ENCODE results near the gene PAQR5. TPM values are rescaled to one million over a fixed set of nuclear protein-coding genes. Genes with fewer than 3 reads are reported as not detected.

The PAQR5 gene
- total RNA-seq, 1 donor from 2014 or later, result 1.5 TPM

DNA sequence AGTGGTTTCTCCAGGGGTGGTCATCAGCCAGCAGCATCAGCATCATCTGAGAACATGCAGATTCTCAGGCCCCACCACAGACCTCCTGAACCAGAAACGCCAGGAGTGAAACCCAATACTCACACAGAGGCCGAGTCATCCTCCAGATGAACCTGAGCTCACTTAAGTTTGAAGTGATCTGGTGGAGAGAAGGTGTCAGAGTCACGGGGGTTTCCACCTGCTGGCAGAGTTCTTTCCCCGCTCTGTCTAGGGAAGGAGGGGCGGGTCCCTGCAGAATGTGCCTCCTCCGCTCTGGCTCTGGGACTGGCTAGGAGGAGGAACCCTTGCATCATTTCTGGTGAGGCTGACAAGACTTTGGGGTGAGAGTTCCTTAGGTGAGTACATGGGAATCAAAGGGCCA, 102.1 kb downstream of the PAQR5 start:
- peak; percentile 57 for DNase-seq (ENCODE audit: extremely low spot score, unreplicated experiment)
- no peaks in the 10 kb centered on the region for H3K9me3 Mint-ChIP-seq (ENCODE audit: unreplicated experiment)
- TF ChIP-seq, protein P1, sequence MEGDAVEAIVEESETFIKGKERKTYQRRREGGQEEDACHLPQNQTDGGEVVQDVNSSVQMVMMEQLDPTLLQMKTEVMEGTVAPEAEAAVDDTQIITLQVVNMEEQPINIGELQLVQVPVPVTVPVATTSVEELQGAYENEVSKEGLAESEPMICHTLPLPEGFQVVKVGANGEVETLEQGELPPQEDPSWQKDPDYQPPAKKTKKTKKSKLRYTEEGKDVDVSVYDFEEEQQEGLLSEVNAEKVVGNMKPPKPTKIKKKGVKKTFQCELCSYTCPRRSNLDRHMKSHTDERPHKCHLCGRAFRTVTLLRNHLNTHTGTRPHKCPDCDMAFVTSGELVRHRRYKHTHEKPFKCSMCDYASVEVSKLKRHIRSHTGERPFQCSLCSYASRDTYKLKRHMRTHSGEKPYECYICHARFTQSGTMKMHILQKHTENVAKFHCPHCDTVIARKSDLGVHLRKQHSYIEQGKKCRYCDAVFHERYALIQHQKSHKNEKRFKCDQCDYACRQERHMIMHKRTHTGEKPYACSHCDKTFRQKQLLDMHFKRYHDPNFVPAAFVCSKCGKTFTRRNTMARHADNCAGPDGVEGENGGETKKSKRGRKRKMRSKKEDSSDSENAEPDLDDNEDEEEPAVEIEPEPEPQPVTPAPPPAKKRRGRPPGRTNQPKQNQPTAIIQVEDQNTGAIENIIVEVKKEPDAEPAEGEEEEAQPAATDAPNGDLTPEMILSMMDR (IDR thresholded peaks at IDR 0.05), result no peak
- no peaks in the 10 kb centered on the region for H3K36me3 Mint-ChIP-seq (ENCODE audit: unreplicated experiment)
- H3K27ac Mint-ChIP-seq (ENCODE audit: unreplicated experiment), result no peak overlapping the region
- no peaks in the 10 kb centered on the region for H3K27me3 Mint-ChIP-seq (ENCODE audit: unreplicated experiment)
- H3K4me3 Mint-ChIP-seq (ENCODE audit: unreplicated experiment), result no peak overlapping the region
- H3K4me1 Mint-ChIP-seq (ENCODE audit: unreplicated experiment), result peaks cover 16% of the 10 kb centered on the region

DNA sequence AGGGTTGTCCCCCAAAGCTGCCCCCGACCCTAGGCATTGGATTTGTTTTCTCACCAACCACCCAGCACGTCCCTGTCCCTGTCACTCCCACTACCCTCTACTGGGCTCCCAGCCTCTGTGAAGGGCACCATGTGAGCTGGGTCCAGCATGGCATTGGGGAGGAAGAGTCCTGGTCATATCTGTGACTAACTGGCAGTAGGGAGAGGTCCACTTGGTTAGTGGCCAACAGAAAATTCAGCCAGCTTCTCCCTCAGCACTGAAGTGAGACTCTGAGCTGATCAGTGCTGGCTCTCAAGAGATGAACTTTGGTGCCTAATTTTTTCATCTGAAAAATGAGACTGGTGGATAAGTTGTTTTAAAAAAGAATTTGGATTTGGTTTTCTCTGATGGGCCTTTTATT, 104.1 kb downstream of the PAQR5 start:
- TF ChIP-seq, protein P1 (IDR thresholded peaks at IDR 0.05), result no peak
- no peaks in the 10 kb centered on the region for H3K9me3 Mint-ChIP-seq (ENCODE audit: unreplicated experiment)
- H3K27ac Mint-ChIP-seq (ENCODE audit: unreplicated experiment), result no peak overlapping the region
- no peak for DNase-seq (ENCODE audit: extremely low spot score, unreplicated experiment)
- peaks cover 16% of the 10 kb centered on the region for H3K4me1 Mint-ChIP-seq (ENCODE audit: unreplicated experiment)
- no peaks in the 10 kb centered on the region for H3K36me3 Mint-ChIP-seq (ENCODE audit: unreplicated experiment)
- H3K27me3 Mint-ChIP-seq (ENCODE audit: unreplicated experiment), result no peaks in the 10 kb centered on the region
- no peak overlapping the region for H3K4me3 Mint-ChIP-seq (ENCODE audit: unreplicated experiment)

DNA sequence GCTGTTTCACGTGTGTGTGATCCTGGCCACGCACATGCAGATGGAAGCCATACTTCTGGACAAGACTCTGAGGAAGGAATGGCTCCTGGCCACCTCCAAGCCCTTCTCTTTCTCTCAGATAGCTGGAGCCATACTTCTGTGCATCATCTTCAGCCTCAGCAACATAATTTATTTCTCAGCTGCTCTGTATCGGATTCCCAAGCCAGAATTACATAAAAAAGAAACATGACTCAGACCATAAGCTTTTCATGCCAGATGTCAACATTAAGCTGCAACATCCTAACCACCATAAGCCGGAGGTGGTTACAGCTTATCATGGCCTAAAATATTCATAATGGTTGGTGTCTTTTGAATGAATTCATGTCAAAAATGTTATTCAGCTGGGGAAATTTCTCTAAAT, 104.9 kb downstream of the PAQR5 start:
- no peak for DNase-seq (ENCODE audit: extremely low spot score, unreplicated experiment)
- TF ChIP-seq, protein P1 (IDR thresholded peaks at IDR 0.05), result no peak

DNA sequence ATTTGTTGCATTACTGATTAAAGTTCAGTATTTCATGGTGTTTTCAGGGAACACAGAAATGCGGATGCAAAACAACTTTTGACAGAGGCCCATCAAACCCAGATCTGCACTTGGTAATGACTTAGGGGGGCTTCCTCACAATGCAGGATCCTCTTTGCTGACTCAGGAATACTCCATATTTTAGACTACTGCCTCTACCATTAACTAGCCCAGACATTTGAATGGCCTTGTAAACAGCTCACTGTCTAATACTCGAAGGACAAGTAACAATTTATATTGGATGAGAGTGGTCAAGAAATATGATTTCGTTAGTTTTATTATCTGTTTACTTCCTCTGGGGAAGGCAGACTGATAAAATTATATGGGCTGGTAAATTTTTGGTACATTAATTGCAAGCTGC, 106.4 kb downstream of the PAQR5 start:
- no peak overlapping the region for H3K27ac Mint-ChIP-seq (ENCODE audit: unreplicated experiment)
- no peaks in the 10 kb centered on the region for H3K27me3 Mint-ChIP-seq (ENCODE audit: unreplicated experiment)
- no peak overlapping the region for H3K4me3 Mint-ChIP-seq (ENCODE audit: unreplicated experiment)
- H3K36me3 Mint-ChIP-seq (ENCODE audit: unreplicated experiment), result no peaks in the 10 kb centered on the region
- no peak for DNase-seq (ENCODE audit: extremely low spot score, unreplicated experiment)
- TF ChIP-seq, protein P1 (IDR thresholded peaks at IDR 0.05), result no peak
- no peaks in the 10 kb centered on the region for H3K9me3 Mint-ChIP-seq (ENCODE audit: unreplicated experiment)
- peaks cover 18% of the 10 kb centered on the region for H3K4me1 Mint-ChIP-seq (ENCODE audit: unreplicated experiment)

More for the DNA sequence above, 104.9 kb downstream of the PAQR5 start:
- Mint-ChIP-seq H3K4me3 (ENCODE audit: unreplicated experiment) (no peak overlapping the region), H3K27me3 (ENCODE audit: unreplicated experiment) (no peaks in the 10 kb centered on the region), H3K9me3 (ENCODE audit: unreplicated experiment) (no peaks in the 10 kb centered on the region), H3K27ac (ENCODE audit: unreplicated experiment) (peak overlapping the region; percentile 59), H3K36me3 (ENCODE audit: unreplicated experiment) (no peaks in the 10 kb centered on the region), H3K4me1 (ENCODE audit: unreplicated experiment) (peaks cover 18% of the 10 kb centered on the region)

DNA sequence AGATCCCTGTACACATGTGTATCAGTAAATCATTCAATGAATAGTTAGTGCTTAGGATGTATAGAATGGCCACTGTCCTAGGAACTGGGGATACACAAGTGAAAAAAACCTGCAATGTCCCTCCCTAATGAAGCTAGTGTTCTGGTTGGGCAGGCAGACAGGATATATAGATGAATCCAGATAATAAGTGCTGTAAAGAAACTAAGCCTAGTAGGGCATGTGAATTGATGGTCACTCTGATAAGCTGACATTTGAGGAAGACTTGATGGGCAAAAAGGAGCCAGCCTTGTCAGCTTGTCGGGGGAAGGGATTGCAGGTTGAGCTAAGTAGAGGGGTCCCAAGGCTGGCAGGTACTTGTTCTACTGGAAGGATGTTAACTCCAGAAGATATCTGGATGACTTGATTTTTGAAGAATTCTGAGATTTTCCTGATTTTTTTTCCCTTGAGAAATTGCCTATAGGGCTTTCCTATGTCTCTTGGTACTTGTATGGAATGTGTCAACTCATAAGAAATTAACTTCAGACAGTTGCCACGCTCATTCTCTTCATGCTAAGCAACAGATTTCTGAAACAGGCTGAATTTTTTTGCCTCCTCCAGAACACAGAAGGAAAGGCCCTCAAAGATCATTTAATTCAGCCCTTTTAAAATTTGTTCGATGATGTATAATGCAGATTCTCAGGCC, 109.1 kb downstream of the PAQR5 start:
- no peaks in the 10 kb centered on the region for H3K9me3 Mint-ChIP-seq (ENCODE audit: unreplicated experiment)
- no peak for DNase-seq (ENCODE audit: extremely low spot score, unreplicated experiment)
- H3K36me3 Mint-ChIP-seq (ENCODE audit: unreplicated experiment), result no peaks in the 10 kb centered on the region
- peaks cover 28% of the 10 kb centered on the region for H3K4me1 Mint-ChIP-seq (ENCODE audit: unreplicated experiment)
- no peak overlapping the region for H3K4me3 Mint-ChIP-seq (ENCODE audit: unreplicated experiment)
- H3K27ac Mint-ChIP-seq (ENCODE audit: unreplicated experiment), result no peak overlapping the region
- no peaks in the 10 kb centered on the region for H3K27me3 Mint-ChIP-seq (ENCODE audit: unreplicated experiment)
- TF ChIP-seq, protein P1 (IDR thresholded peaks at IDR 0.05), result no peak
